HepG2 (cell line): ENCODE results near the gene PKMYT1. TPM values are rescaled to one million over a fixed set of nuclear protein-coding genes. Genes with fewer than 3 reads are reported as not detected.

Experiments
- AGO1 ChIP-seq: fragments of 200-400 bp; formaldehyde crosslinking; IDR thresholded peaks from 2 replicates; pipeline ENCODE4 v1.6.1; 2017; ENCODE audit warnings: mild to moderate bottlenecking, low read depth, low read length, moderate library complexity; ENCODE audit not compliant: poor library complexity, severe bottlenecking
- BRCA1 ChIP-seq: sonication (generic); formaldehyde crosslinking; IDR thresholded peaks from 2 replicates; pipeline ENCODE4 v1.4.0; 2020; ENCODE audit warnings: missing genetic modification reagents
- BRF2 ChIP-seq: sonication (generic); formaldehyde crosslinking; IDR thresholded peaks from 2 replicates; pipeline ENCODE4 v1.8.1; 2022; ENCODE audit warnings: mild to moderate bottlenecking, missing genetic modification reagents
- CREB1 ChIP-seq, 2 experiments: fragments of 450-650 bp in 1 of 2; IDR thresholded peaks; 2 replicates each; pipeline ENCODE4 v1.6.1; 2016 to 2017; ENCODE audit warnings: control low read depth in 1 of 2, mild to moderate bottlenecking in 1 of 2, missing compliant biosample characterization in 1 of 2, missing genetic modification characterization in 1 of 2
- MEF2D ChIP-seq: sonication (generic); formaldehyde crosslinking; IDR thresholded peaks from 2 replicates; pipeline ENCODE4 v1.5.1; 2020; ENCODE audit warnings: mild to moderate bottlenecking, missing genetic modification reagents
- MEIS1 ChIP-seq: sonication (generic); formaldehyde crosslinking; IDR thresholded peaks from 2 replicates; pipeline ENCODE4 v1.9.0; 2021; ENCODE audit warnings: mild to moderate bottlenecking, missing genetic modification reagents, moderate library complexity, borderline replicate concordance
- MLXIP ChIP-seq: sonication (generic); formaldehyde crosslinking; IDR thresholded peaks from 2 replicates; pipeline ENCODE4 v1.9.0; 2021; ENCODE audit warnings: missing genetic modification reagents, borderline replicate concordance
- NFE2L1 ChIP-seq: sonication (generic); formaldehyde crosslinking; IDR thresholded peaks from 2 replicates; pipeline ENCODE4 v1.4.0; 2020; ENCODE audit warnings: missing genetic modification reagents, mild to moderate bottlenecking, borderline replicate concordance
- POLR2AphosphoS5 ChIP-seq: IDR thresholded peaks from 2 replicates; pipeline ENCODE4 v1.6.1; 2012; ENCODE audit warnings: low read depth, low read length
- SRF ChIP-seq: IDR thresholded peaks from 2 replicates; pipeline ENCODE4 v1.6.1; 2011; ENCODE audit warnings: mild to moderate bottlenecking, low read depth, low read length, moderate library complexity
- TAF1 ChIP-seq: sonication (generic); formaldehyde crosslinking; IDR thresholded peaks from 2 replicates; pipeline ENCODE4 v1.4.0; 2020; ENCODE audit warnings: missing genetic modification reagents
- TRIM22 ChIP-seq: fragments of 450-650 bp; IDR thresholded peaks from 2 replicates; pipeline ENCODE4 v1.6.1; 2017
- ZEB1 ChIP-seq: IDR thresholded peaks from 2 replicates; pipeline ENCODE4 v1.6.1; 2012; ENCODE audit warnings: mild to moderate bottlenecking, low read depth, inconsistent platforms; ENCODE audit not compliant: insufficient replicate concordance
- ZFP62 ChIP-seq: sonication (generic); formaldehyde crosslinking; IDR thresholded peaks from 2 replicates; pipeline ENCODE4 v1.4.0; 2020; ENCODE audit warnings: missing genetic modification reagents
- ZFY ChIP-seq: sonication (generic); formaldehyde crosslinking; IDR thresholded peaks from 2 replicates; pipeline ENCODE4 v1.4.0; 2020; ENCODE audit warnings: missing genetic modification reagents
- ZNF20 ChIP-seq: sonication (generic); formaldehyde crosslinking; IDR thresholded peaks from 2 replicates; pipeline ENCODE4 v1.4.0; 2020; ENCODE audit warnings: mild to moderate bottlenecking, moderate library complexity, missing genetic modification reagents
- ZNF280D ChIP-seq: sonication (generic); formaldehyde crosslinking; IDR thresholded peaks from 2 replicates; pipeline ENCODE4 v1.5.1; 2020; ENCODE audit warnings: mild to moderate bottlenecking, missing genetic modification reagents
- ZNF331 ChIP-seq: sonication (generic); formaldehyde crosslinking; IDR thresholded peaks from 2 replicates; pipeline ENCODE4 v1.4.0; 2020; ENCODE audit warnings: missing genetic modification reagents
- ZNF460 ChIP-seq: sonication (generic); formaldehyde crosslinking; IDR thresholded peaks from 2 replicates; pipeline ENCODE4 v1.5.1; 2020; ENCODE audit warnings: missing genetic modification reagents, mild to moderate bottlenecking, borderline replicate concordance
- ZXDC ChIP-seq: sonication (generic); formaldehyde crosslinking; IDR thresholded peaks from 2 replicates; pipeline ENCODE4 v1.5.0; 2020; ENCODE audit warnings: mild to moderate bottlenecking, missing genetic modification reagents
- polyA plus RNA-seq, 8 experiments: library from polyadenylated mRNA; depleted of rRNA in 3 of 8; stranded (reverse) in 7 of 8; unstranded in 1 of 8; fragments of >200 nt; fragmentation: Illumina TruSeq in 4 of 8; extraction: Trizol in 4 of 8; gene quantifications; 2 replicates each; pipeline versions ENCODE4 v1.2.1 to v1.2.3, GENCODE V29; 2011 to 2016; ENCODE audit warnings: low read depth in 4 of 8, missing spikeins in 1 of 8, mixed read lengths in 1 of 8; ENCODE audit not compliant: insufficient read depth in 1 of 8
- total RNA-seq, 5 experiments: library from RNA; depleted of rRNA; stranded (reverse); fragments of >200 nt; fragmentation: Illumina TruSeq; extraction: Trizol; gene quantifications; 2 replicates each; pipeline ENCODE4 v1.2.3, GENCODE V29; 2016; ENCODE audit warnings: low read depth in 1 of 5

PKMYT1 gene
- total and polyA plus RNA-seq, 2 of the 13 experiments (the other 11 are each of a cell fraction or from before 2014, with no cell fraction given): 7.0 to 27.8 TPM

GRCh38 chr16:3020247-3020603, 40.0 kb upstream of the PKMYT1 start, which contains the start of gene TNFRSF12A (continued):
- TF ChIP-seq ZNF20 (CRISPR knock-in tag) (no peak), ZXDC (CRISPR knock-in tag) (0 out of 2 replicates have a peak, but pooled peaks have one; percentile 74), MEIS1 (CRISPR knock-in tag) (0 out of 2 replicates have a peak, but pooled peaks have one; percentile 3), BRF2 (CRISPR knock-in tag) (no peak), ZFY (CRISPR knock-in tag) (peak; percentile 58), TRIM22 (no peak), NFE2L1 (no peak), ZNF460 (CRISPR knock-in tag) (no peak), SRF (no peak), MEF2D (CRISPR knock-in tag) (no peak), ZFP62 (CRISPR knock-in tag) (no peak), TAF1 (peak; percentile 89), ZNF280D (CRISPR knock-in tag) (no peak), ZEB1 (no peak), AGO1 (no peak), POLR2AphosphoS5 (peak; percentile 40; the same call in 1 of the 2 replicates), BRCA1 (CRISPR knock-in tag) (no peak), ZNF331 (CRISPR knock-in tag) (0 out of 2 replicates have a peak, but pooled peaks have one; percentile 30), MLXIP (CRISPR knock-in tag) (no peak), CREB1 (IDR thresholded peaks at IDR 0.05) (no peak), CREB1 (CRISPR knock-in tag; IDR thresholded peaks at IDR 0.05) (no peak)
